ENCODE data around the gene MBP. TPM values are rescaled to one million over a fixed set of nuclear protein-coding genes. Genes with fewer than 3 reads are reported as not detected.
"Not testable (repeated sequence)": the region's sequence is repeated elsewhere in the genome, so short reads cannot be mapped to it uniquely, and the experiment has no call there.

Gene MBP
- total RNA-seq, 1 experiment from 2014 or later: 4.5 TPM

DNA sequence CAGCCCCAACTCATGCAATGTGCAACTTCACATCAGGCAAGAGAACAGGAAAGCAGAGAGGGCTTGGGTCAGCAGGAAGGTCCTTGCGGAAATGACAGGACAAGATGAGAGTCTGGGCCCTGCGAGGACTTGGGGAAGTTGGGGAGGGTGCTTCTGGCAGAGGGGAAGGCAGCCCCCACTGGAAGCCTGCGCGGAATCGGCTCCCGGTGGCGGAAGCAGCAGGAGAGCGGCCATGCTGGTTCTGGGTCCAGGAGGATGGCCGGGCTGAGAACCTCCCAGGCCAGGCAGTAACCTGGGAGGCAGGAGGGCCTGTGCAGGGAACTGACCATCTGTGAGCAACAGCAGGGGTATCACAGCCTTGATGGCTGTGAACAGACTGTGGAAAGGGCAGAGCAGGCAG, 112.9 kb downstream of the MBP start:
- no peaks in the 10 kb centered on the region for H3K27me3 ChIP-seq (ENCODE audit: control insufficient read depth, insufficient read depth, low read length)
- H3K36me3 ChIP-seq (replicated peaks; ENCODE audit: control insufficient read depth, insufficient read depth, low read length): no peaks in the 10 kb centered on the region; the same call in 1 of the 2 replicates
- DNase-seq: no peak
- H3K4me3 ChIP-seq (ENCODE audit: insufficient read depth, low read depth, low read length): no peak overlapping the region

DNA sequence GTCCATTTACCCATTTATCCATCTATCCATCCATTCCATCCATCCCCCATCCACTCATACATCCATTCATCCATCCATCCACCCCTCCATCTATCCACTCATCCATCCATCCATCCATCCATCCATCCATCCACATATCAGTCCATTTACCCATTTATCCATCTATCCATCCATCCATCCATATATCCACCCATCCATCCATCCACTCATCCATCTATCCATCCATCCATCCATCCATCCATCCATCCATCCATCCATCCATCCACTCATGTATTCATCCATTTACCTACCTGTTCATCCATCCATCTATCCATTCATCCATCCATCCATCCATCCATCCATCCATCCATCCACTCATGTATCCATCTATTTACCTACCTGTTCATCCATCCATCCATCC, 113.9 kb downstream of the MBP start:
- not testable (repeated sequence) for H3K4me3 ChIP-seq (ENCODE audit: insufficient read depth, low read depth, low read length); H3K36me3 ChIP-seq (replicated peaks; ENCODE audit: control insufficient read depth, insufficient read depth, low read length); H3K27me3 ChIP-seq (ENCODE audit: control insufficient read depth, insufficient read depth, low read length); DNase-seq

DNA sequence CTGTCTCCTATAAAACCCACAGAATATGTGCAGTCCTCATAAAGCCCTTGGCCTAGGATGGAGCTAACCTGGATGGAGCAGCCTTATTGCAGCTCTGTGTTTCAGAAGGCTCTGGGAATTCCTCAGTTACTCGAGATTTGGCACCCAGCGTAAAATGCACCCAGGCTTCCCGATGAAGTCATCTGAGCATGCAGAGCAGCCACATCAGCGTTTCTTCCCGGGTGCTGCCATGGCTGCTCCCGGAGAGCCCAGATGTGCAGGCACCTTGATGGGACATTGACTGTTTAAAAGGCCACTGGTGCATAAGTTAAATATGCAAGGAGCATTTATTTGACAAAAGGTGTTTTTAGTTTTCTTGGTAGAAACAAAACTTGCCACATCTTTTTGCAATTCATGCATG, 115.2 kb downstream of the MBP start:
- no peak for DNase-seq
- no peaks in the 10 kb centered on the region; the same call in 1 of the 2 replicates for H3K36me3 ChIP-seq (replicated peaks; ENCODE audit: control insufficient read depth, insufficient read depth, low read length)

DNA sequence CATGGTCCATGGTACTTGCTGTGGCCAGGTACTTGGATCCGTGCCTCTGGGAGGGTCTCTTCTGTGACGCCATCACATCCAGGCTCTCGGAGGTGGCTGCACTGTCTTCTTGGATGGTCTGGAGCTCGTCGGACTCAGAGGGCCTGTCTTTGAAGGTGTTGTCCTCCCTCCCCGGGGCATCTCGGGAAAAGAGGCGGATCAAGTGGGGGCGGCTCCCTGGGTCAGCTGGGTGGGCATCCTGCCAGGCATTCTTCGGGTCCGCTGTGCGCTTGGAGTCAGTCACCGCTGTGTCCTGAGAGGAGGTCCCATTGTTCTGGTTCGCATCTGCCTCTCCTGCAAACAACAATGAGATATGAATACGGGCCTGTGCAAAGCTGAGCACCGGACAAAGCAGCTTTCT, 115.6 kb downstream of the MBP start:
- H3K27me3 ChIP-seq (ENCODE audit: control insufficient read depth, insufficient read depth, low read length): no peaks in the 10 kb centered on the region
- no peak overlapping the region for H3K4me3 ChIP-seq (ENCODE audit: insufficient read depth, low read depth, low read length)
- no peak for DNase-seq
- no peaks in the 10 kb centered on the region; the same call in 1 of the 2 replicates for H3K36me3 ChIP-seq (replicated peaks; ENCODE audit: control insufficient read depth, insufficient read depth, low read length)

More for the DNA sequence above, 115.2 kb downstream of the MBP start:
- Histone ChIP-seq H3K27me3 (ENCODE audit: control insufficient read depth, insufficient read depth, low read length) (no peaks in the 10 kb centered on the region), H3K4me3 (ENCODE audit: insufficient read depth, low read depth, low read length) (no peak overlapping the region)

DNA sequence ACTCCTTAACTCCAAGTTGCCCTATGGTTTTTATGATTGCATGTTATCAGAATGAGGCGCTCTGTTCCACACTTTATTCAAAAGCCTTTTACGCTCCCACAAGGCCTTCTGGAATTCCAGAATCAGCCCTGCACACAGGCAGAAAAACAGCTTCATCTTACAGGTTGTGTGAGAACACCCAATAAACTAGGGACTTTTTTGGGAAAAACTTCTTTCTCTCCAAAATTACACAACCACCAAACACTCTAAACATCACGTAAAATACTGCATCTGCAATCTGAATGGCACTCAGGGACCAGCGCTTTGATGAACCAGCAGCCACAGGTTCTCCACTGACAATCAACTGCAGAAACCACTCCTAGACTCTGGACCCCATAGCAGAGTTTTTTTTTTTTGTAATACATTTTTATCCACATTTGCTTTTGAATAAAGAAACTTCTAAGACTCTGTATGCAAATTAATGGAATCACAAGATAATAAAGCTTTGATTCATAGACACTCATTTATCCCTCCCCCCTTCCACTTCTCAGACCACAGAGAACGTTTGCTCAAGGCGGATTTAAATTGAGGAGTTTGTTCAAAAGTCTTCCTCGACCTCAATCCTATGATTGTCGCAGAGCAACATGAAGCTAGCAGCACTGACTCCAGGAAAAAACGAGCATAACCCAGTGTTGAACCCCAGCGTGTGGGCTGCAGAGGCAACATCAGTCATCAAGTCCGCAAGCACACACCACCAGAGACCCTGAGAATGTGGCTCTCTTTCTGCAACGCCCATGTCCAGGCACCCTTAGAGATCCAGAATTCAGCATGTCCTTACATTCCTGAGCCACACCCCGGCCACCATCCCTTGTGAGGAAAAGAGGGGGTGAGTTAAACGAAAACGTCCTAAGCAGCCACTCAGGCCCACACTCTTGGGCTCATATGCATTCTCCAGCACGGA, 116.5 kb downstream of the MBP start:
- no peaks in the 10 kb centered on the region for H3K27me3 ChIP-seq (ENCODE audit: control insufficient read depth, insufficient read depth, low read length)
- no peak for DNase-seq
- no peaks in the 10 kb centered on the region; the same call in 1 of the 2 replicates for H3K36me3 ChIP-seq (replicated peaks; ENCODE audit: control insufficient read depth, insufficient read depth, low read length)
- H3K4me3 ChIP-seq (ENCODE audit: insufficient read depth, low read depth, low read length): no peak overlapping the region

DNA sequence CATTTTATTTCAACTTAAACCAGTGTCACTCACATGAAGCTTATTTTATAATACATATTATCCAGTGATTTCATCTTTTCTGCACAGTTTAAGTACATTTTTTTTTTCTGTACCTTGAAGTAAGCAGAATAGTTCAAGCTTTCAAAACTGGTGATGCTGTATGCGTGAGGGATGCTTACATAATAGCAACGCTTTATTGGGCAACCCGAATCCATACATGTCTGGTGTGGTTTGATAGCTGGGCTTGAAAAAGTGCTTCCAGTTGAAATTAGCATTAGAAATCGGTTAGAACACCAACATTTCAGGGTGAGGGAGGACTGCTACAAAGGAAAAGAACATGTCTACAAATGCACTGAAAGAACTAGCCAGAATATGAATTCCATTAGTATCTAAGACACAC, 117.4 kb downstream of the MBP start:
- no peaks in the 10 kb centered on the region; the same call in 1 of the 2 replicates for H3K36me3 ChIP-seq (replicated peaks; ENCODE audit: control insufficient read depth, insufficient read depth, low read length)
- no peaks in the 10 kb centered on the region for H3K27me3 ChIP-seq (ENCODE audit: control insufficient read depth, insufficient read depth, low read length)
- no peak overlapping the region for H3K4me3 ChIP-seq (ENCODE audit: insufficient read depth, low read depth, low read length)
- DNase-seq: no peak

DNA sequence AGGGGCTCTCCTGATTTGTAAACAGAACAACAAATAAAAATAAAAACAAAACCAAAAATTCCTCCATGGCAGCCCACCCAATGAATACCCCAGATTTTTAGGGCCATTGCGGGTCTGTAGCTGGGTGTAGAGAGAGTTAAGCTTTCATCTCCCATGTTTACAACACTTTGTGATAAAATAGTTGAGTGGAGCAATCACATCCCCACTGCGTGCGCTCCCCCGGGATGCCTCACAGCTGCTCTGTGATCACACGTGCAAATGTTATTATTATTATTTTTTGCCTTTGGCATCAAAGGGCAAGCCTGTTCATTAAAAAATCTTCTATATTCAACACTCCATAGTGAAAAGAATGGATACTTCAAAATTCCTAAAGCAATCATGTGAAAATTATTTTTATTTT, 118.0 kb downstream of the MBP start:
- no peak for DNase-seq
- Histone ChIP-seq H3K27me3 (ENCODE audit: control insufficient read depth, insufficient read depth, low read length) (no peaks in the 10 kb centered on the region), H3K36me3 (replicated peaks; ENCODE audit: control insufficient read depth, insufficient read depth, low read length) (no peaks in the 10 kb centered on the region; the same call in 1 of the 2 replicates), H3K4me3 (ENCODE audit: insufficient read depth, low read depth, low read length) (no peak overlapping the region)

DNA sequence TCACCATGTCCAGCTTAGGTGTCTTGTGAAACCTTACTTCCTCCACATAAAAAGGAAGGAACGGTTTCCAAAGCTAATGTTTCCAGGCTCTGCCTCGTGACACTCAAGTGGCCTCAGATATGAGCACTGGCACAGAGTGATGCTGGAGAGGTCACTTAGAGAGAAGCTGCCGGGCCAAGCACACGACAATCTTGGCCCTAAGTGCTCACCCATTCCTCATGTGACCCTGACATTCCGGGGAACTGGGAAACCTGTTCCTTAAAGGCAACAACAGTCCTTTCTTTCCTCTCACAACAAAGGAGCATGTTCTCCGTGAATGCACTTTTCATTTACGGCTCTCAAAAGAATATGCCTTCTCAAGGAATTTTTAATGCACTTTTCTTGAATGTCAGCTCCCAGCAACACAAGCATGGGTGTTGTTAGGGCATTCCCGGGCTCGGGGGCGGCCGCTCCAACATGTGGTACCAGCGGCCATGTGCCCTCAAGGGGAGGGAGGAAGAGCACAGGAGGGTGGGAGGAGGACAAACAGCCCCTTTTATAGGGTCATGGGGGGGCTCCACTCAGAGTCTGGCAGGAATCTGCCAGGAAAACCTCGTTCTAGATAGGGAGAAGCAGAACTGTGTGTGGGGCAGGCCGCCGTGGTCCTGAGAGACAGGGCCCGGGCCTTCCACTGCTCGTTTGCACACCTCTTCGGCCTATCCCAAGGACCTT, 118.6 kb downstream of the MBP start:
- no peaks in the 10 kb centered on the region; the same call in 1 of the 2 replicates for H3K36me3 ChIP-seq (replicated peaks; ENCODE audit: control insufficient read depth, insufficient read depth, low read length)
- no peak for DNase-seq
- H3K4me3 ChIP-seq (ENCODE audit: insufficient read depth, low read depth, low read length): no peak overlapping the region
- no peaks in the 10 kb centered on the region for H3K27me3 ChIP-seq (ENCODE audit: control insufficient read depth, insufficient read depth, low read length)

DNA sequence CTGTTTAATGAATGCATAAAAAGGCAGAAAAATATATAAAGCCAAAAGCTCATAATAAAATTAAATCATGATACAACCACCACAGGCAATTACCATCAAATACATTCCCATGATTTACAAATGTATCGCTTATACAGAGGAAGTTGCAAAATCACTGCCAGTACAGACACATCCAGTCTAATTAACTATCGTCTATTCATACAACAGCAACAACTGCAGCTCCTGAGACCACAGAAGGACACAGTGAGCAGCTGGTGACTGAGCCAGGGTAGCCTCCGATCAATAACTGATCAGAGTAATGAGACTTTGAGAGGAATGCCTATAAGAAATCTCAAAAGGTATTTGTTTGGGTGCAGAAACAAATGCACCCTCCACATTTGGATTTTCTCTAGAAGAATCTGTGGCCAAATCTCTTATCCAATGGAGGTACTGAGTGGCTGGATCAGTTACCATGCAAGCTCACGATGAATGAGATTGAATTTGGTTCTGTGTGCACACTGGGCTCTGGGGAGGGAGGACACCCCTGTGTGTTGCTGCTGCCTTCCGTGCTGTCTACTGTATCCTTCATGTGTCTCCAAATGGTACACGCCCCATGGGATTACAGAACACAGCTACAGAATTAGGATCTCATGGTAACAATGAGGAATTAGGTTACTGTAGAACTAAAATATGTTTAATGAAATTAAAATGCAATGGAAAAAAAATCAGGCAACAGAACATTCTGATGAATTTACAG, 119.6 kb downstream of the MBP start:
- DNase-seq: no peak
- no peaks in the 10 kb centered on the region; the same call in 1 of the 2 replicates for H3K36me3 ChIP-seq (replicated peaks; ENCODE audit: control insufficient read depth, insufficient read depth, low read length)

DNA sequence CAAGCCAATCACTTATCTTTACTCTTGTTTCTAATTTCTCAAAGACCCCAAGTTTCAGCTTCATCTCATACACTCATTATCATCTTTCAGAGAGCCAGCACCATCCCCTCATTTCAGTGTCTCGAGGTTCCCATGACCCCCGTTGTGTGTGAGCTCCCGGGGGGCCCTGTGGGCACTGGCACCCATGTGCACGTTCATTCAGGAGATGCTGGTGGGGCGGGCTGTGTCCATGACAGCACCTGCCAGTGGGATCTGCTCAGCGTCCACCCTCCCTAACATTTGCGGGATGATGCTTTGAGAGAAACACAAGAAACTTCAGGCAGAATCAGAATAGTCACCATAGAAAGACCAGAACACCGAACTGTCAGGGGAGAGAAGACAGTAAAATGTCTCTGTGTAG, 120.5 kb downstream of the MBP start:
- no peak for DNase-seq
- Histone ChIP-seq H3K4me3 (ENCODE audit: insufficient read depth, low read depth, low read length) (no peak overlapping the region), H3K36me3 (replicated peaks; ENCODE audit: control insufficient read depth, insufficient read depth, low read length) (no peaks in the 10 kb centered on the region; the same call in 1 of the 2 replicates), H3K27me3 (ENCODE audit: control insufficient read depth, insufficient read depth, low read length) (no peaks in the 10 kb centered on the region)

More for the DNA sequence above, 119.6 kb downstream of the MBP start:
- Histone ChIP-seq H3K4me3 (ENCODE audit: insufficient read depth, low read depth, low read length) (no peak overlapping the region), H3K27me3 (ENCODE audit: control insufficient read depth, insufficient read depth, low read length) (no peaks in the 10 kb centered on the region)

DNA sequence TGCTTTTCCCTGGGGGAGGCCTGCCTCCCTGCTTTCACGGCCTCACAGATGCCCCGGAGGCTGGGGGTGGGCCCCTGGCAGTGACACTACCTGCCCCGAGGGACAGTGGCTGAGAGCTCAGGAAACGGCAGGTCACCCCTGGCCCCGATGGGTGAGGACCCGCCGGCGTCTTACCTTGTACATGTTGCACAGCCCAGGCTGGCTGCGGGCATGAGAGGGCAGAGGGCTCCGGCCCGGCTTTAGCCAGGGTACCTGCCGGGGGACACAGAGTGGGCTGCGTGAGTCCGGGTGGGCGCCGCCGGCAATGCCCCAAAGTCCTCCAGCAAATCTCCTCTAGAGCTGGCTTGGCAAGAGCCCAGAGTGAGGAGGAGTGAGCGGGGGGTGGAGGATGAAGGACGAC, 122.9 kb downstream of the MBP start:
- no peaks in the 10 kb centered on the region for H3K36me3 ChIP-seq (replicated peaks; ENCODE audit: control insufficient read depth, insufficient read depth, low read length)
- H3K4me3 ChIP-seq (ENCODE audit: insufficient read depth, low read depth, low read length): no peak overlapping the region
- DNase-seq: peak; percentile 48
- no peaks in the 10 kb centered on the region for H3K27me3 ChIP-seq (ENCODE audit: control insufficient read depth, insufficient read depth, low read length)

DNA sequence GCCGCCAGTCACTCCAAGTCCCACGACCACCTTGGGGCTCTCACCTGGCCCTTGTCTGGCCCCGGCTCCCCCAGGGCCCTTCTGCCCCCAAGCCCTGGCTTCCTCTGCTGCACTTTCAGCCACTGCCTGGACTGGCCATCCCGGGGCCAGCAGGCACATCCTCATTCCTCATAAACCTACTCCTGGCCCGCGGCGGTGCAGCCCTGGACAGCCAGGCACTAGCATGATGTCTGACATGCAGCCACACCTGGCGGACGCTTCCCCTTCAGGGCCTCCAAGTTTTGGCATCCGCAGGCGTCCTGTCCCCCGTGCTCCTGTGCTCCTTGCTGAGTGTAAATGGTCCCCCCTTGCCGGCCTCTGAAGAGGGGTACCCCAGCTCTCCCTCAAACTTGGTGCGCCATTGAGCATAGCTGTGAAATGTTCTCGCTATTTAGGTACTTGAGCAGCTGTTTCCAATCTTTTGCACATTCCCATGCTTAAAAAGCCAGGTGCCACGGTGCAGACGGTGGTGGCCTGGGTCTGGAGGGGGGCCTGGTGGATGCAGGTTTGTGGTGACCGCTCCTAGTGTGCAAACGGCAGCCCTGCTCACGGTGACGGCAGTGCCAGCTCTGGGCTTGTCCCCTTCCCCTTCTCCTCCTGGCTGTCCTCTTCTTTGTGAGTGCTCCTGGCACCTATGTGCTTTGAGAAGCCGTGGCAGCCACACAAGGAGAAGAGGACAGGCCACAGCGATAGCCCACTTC, 123.8 kb downstream of the MBP start:
- Histone ChIP-seq H3K36me3 (replicated peaks; ENCODE audit: control insufficient read depth, insufficient read depth, low read length) (no peaks in the 10 kb centered on the region), H3K4me3 (ENCODE audit: insufficient read depth, low read depth, low read length) (no peak overlapping the region), H3K27me3 (ENCODE audit: control insufficient read depth, insufficient read depth, low read length) (no peaks in the 10 kb centered on the region)
- no peak for DNase-seq

DNA sequence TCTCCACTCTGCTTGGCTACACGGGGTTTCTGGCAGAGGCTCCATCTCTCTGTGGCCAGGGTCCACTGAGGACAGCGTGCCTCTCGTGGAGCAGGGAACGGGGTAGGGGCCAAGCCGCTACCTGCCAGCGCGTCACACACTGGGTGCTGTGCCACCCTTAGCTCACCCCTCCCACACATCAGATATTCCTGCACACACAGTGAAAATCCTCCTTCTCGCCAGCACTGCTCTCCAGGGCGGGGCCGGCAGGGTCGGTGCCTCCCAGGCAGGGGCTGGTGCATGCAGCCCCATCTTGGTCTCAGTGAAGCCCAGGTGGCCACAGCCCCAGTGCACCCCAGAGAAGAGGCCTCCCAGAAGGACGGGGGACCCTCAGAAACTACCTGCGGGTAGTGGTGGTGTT, 124.6 kb downstream of the MBP start:
- H3K36me3 ChIP-seq (replicated peaks; ENCODE audit: control insufficient read depth, insufficient read depth, low read length): no peaks in the 10 kb centered on the region
- no peak overlapping the region for H3K4me3 ChIP-seq (ENCODE audit: insufficient read depth, low read depth, low read length)
- DNase-seq: peak; percentile 31
- no peaks in the 10 kb centered on the region for H3K27me3 ChIP-seq (ENCODE audit: control insufficient read depth, insufficient read depth, low read length)

DNA sequence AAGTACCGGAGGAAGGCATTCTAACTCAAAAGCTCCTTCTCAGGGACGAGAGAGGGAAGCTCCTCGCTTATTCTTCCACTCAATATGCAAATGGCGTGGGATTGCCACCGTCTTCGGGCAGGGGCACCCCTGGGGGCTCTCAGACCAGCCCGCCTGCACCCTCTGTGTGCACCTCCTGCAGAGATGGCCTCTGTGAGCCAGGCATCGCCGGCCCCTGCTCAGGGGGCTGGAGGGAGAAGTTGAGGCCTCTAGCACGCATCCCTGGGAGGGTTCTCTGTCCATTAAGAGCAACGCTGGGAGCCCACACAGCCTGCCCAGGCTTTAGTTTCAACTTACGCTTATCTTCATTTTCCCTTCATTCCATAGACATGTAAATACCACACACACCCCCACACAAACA, 125.3 kb downstream of the MBP start:
- no peaks in the 10 kb centered on the region for H3K27me3 ChIP-seq (ENCODE audit: control insufficient read depth, insufficient read depth, low read length)
- no peak overlapping the region for H3K4me3 ChIP-seq (ENCODE audit: insufficient read depth, low read depth, low read length)
- peak; percentile 57 for DNase-seq
- no peaks in the 10 kb centered on the region for H3K36me3 ChIP-seq (replicated peaks; ENCODE audit: control insufficient read depth, insufficient read depth, low read length)
